ENCODE measurements around the gene RAMAC.
"Not testable (repeated sequence)": the region's sequence is repeated elsewhere in the genome, so short reads cannot be mapped to it uniquely, and the experiment has no call there.

RAMAC gene

GRCh38 chr15:82968066-82968465 is 17.9 kb upstream of the RAMAC start:
- no peak for DNase-seq (ENCODE audit: low spot score)

- DNase-seq (ENCODE audit: low spot score), result no peak
Measured at GRCh38 chr15:82969353-82969752, 16.7 kb upstream of the RAMAC start.

DNA sequence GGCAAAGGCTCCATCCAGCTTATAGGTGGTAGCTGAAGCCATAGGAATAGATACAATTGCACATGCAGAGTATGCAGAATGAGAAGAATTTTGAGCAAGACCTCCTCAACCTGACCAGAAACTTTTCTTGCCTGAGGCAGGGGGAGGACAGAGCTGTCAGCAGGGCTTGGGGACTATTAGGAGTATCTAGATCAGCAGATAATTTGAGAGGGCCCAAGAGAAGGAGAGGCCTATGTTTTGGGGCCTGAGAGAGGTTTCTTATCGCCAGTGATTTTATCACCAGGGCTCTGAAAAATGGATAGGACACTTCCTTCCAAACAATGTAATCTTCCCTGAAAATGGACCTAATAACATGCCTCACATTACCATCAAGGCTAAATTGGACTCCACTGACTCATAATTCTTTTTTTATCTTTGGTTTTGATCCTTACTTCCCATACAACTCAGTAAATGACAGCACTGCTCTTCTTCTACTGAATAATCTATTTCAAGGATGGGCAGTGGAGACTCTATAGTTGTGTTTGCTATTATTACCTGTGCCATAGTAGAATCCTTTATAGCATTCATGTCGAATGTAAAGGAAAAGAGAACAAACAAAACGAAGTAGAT is 15.8 kb upstream of the RAMAC start:
- no peak for DNase-seq (ENCODE audit: low spot score)

DNA sequence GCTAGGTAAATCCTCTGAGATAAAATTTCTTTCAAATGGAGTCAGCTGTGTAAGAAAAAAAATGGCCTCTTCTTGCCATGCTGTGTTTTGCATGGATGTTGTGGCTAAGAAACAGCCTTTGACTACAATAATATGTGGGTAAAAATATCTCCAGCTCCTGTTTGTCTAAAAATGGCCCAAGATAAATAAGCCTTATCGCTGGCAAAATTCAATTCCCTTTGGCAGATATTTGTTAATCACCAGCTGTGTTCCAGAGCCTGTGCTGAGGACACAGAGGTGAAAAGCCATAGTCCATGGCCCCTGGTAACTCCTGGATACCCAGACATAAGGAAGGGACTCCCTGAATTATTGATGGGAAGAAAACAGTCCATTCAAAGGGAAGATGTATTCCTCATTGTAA is 15.3 kb upstream of the RAMAC start:
- DNase-seq (ENCODE audit: low spot score), result no peak

DNA sequence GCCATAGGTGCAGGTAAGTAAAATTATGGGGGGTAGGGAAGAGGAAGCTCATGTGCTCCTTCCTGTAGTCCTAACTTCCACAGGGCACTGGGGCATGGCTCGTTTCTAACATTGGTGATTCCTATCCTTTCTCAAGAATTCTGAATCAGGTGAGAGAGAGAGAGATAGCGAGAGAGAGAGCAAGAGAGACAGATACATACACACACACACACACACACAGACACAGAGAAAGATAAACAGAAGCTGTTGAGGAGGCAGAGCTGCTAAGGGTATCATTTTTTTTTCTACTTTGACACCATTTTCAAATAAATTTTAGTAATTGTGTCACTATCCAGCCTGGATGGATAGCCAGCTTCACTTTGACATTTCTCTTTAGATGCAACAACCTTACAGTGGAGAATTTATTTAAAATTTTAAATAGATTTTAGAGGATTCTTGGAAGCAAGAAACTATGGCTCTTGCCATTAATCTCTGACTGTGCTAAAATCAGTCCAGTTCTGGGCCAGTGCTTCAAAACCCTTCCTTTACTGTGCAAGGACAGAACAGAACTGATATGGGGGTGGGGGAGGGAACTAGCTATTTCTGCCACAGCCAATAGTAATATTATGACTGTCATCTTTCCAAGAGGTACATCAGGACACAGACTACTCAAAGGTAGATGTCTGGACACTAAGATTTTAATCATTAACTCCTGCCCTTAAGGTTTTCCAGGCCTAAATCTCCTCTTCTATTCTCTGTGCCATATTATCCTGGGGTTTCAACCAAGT is 14.6 kb upstream of the RAMAC start:
- DNase-seq (ENCODE audit: low spot score), result no peak

DNA sequence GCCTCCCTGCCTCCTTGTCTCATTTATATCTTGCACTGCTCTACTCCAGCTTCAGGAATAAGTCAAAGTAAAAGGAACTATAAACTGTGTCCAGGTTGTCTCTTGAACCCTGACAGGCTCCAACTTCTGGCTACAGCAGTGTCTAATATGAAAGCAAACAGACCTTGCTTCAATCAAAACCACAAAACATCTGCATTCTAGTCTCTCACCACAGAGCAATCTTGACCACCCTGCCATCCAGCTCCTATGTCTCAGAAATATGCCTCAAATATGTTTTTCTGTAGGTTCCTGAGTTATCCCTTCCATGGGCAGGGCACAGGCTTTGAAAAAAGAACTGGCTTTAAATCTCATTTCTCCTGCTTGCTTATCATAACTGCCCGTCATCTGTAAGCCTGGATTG is 13.0 kb upstream of the RAMAC start:
- DNase-seq (ENCODE audit: low spot score), result no peak

GRCh38 chr15:82977076-82977475 is 8.9 kb upstream of the RAMAC start:
- no peak for DNase-seq (ENCODE audit: low spot score)

- DNase-seq (ENCODE audit: low spot score), result no peak
Measured at GRCh38 chr15:82978438-82978837, 7.6 kb upstream of the RAMAC start.

DNA sequence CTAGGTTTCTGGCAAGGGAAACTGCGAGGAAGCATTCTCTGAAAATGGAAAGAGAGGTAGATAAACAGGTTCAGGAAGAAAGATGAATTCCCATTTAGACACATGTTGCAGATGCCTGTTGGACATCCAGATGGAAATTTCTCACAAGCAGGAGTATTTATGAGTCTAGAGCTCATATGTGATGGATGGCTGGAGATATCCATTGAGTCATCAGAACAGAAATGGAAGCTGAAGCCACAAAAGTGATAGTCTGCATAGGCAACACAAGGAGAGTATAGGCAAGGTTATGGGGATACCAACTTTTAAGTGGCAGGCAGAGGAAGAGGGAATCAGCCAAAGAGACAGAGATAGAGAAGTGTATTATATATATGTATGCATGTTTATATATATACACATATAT is 6.3 kb upstream of the RAMAC start:
- no peak for DNase-seq (ENCODE audit: low spot score)

- no peak for DNase-seq (ENCODE audit: low spot score)
Measured at GRCh38 chr15:82980981-82981380, 5.0 kb upstream of the RAMAC start.

GRCh38 chr15:82986442-82986780 is 401 bp downstream of the RAMAC start:
- DNase-seq (ENCODE audit: low spot score), result no peak

- DNase-seq (ENCODE audit: low spot score), result no peak
Measured at GRCh38 chr15:82992436-82992998, 6.5 kb downstream of the RAMAC start.

GRCh38 chr15:82993144-82993543 is 7.1 kb downstream of the RAMAC start:
- no peak for DNase-seq (ENCODE audit: low spot score)

- DNase-seq (ENCODE audit: low spot score), result peak; percentile 79
Measured at GRCh38 chr15:82995076-82995475, 9.1 kb downstream of the RAMAC start.

DNA sequence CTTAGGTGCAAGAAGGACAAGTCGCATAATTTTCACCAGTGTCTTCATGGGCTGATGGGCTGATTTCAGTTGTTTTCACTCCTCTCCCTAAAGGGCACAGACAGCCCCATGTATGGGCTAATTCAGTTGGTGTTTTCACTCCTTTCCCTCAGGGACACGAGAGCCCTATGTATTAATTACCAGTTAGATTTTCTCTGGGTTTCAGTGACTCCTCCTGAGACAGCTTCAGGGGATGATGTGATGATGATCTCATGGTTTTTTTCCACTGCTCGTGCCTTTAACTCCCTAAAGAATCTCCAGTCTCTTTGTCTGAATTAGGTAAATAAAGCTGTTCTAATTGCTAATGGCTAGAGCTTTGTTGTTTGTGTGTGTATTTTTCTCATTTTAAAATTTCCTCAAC is 9.9 kb downstream of the RAMAC start:
- DNase-seq (ENCODE audit: low spot score), result peak; percentile 64

DNA sequence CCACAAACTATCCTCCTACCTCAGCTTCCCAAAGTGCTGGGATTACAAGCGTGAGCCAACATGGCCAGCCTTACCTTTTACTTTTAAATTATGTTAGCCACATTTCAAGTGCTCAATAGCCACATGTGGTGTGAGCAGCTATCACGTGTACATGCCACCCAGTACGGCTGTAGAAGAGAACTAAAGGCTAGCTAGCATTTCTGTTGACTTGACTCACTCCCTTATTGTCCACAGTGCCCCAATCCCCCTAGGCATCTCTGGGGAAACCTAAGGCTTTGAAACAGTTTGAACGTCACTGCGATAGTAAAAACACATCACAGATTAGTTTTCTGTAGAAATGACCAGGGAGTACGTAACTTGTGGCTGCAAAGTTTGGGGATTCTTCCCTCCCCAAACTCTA is 13.4 kb downstream of the RAMAC start:
- DNase-seq (ENCODE audit: low spot score), result no peak

GRCh38 chr15:82999905-83000671 is 14.1 kb downstream of the RAMAC start:
- peak; percentile 58 for DNase-seq (ENCODE audit: low spot score)

- not testable (repeated sequence) for DNase-seq (ENCODE audit: low spot score)
Measured at GRCh38 chr15:83000672-83001031, 14.6 kb downstream of the RAMAC start.

DNA sequence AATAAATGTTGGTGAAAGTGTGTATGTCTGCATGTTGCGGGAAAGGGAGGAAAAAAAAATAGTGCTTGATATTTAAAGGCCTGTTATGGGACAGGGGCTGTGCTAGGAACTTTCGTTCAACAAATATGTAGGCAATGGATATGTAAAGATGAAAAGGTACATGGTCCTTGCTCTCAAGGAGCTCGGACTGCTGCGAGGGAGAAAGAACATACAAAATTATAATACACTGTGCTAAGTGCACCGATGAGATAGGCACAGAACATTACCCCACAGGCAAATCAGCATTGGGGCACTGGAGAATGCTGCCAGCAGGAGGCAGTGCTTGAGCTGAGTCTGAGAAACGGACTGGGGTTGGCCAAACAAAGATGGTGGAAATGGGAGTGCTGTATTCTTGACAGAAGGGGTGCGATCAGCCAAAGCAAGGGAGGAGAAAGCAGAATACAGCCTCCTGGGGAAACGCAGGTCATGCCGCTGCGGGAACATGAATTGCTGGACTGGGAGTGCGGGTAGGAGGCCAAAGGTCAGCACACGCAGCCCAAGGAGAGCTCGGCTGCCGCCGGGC is 24.8 kb downstream of the RAMAC start:
- DNase-seq (ENCODE audit: low spot score), result peak; percentile 83

DNA sequence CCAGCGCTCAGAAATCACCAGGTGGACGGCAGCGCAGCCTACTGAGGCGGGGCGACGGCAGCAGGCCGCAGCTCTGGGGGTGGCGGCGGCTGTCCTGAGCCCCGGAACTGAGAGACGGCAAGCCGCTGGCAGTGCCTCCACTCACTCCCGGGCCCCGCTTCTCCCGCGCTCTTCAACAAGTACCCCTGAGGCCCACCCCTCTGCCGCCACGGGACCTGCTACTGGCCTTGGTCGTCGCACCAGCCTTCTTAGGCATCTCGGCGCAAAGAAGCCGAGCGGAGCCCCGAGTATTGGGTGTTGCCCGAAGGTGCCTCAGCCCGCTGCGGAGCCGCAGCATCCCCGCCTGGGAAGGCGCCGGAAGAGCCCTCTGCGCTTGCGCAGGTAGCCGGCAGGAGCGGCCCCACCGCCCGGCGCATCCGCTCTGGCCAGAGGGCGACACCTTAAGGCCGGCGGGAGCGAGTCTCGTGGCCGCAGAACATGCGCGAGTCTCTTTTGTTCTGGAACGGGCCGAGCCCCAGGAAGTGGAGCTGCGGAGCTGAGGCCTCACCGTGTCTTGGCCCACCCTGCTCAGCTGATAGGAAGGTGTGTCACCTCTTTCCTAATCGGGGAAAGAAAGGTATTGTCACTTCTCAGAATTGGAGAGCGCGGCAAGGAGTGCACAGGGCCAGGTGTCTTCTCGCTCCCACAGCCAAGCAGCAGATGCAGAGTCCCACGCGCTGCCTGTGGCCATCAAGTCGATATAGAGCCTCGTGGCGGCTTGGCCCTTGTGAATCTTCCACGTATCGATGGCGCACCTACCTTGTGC is 25.5 kb downstream of the RAMAC start, which contains the start of gene C15orf40:
Gene C15orf40 (minus strand): TSS at position 369 of the 805 bp plus-strand sequence. CDS start 32 bp downstream, at position 337.
- DNase-seq (ENCODE audit: low spot score), result peak; percentile 96

GRCh38 chr15:83012076-83012426 is 26.0 kb downstream of the RAMAC start:
- no peak for DNase-seq (ENCODE audit: low spot score)

DNA sequence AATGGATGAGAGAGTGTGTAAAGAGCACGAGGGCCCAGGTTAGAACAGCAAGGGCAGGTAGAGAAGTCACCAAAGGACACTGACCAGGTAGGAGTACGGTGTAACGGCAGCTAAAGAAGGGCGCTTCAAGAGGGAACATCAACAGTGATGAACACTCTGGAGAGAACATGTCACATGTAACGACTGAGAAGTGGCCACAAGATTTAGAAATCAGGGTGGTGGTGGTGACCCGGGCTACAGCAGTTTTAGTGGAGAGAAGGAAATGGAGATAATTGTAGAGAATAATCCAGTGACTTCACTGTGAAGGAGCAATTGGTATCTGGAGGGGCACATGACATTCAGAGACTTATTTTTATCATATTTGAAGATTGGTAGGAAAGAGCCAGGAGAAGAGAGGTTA is 26.6 kb downstream of the RAMAC start:
- no peak for DNase-seq (ENCODE audit: low spot score)

All from D341Med (cell line).